Endothelial cell of umbilical vein (primary cell): ENCODE data around the gene CCL16. TPM values are rescaled to one million over a fixed set of nuclear protein-coding genes. Genes with fewer than 3 reads are reported as not detected.
"Not testable (repeated sequence)": the region's sequence is repeated elsewhere in the genome, so short reads cannot be mapped to it uniquely, and the experiment has no call there.

Experiments
- BruUV-seq: library from RNA; stranded (reverse); fragments of 400-500 nt; replicated peaks from 2 replicates; lab custom pipeline; 2021; lab: Mats Ljungman, UMichigan
- CTCF ChIA-PET: fragments of 300-600, 350-600 bp; sonication (Branson Sonifier 250); formaldehyde crosslinking; loops from one replicate; lab custom pipeline; 2021; ENCODE audit warnings: antibody characterized with exemption, inconsistent platforms; lab: Charles Lee
- POLR2A ChIA-PET: fragments of 300-600, 350-600 bp; sonication (Branson Sonifier 250); formaldehyde crosslinking; loops from one replicate; lab custom pipeline; 2021; ENCODE audit warnings: antibody characterized with exemption, inconsistent platforms; lab: Charles Lee
- DNase-seq: peaks from one replicate; pipeline ENCODE4 v3.0.0-alpha.2; 2011; ENCODE audit warnings: low read depth, low spot score
- FAIRE-seq: peaks from 2 replicates; lab custom pipeline; 2011; peaks lifted over from hg19 to GRCh38; lab: Jason Lieb, UNC
- H2AFZ ChIP-seq: 2 replicates; pipeline ENCODE4 v1.6.0; 2012; ENCODE audit warnings: low read depth, low read length, control low read depth, inconsistent platforms
- H3K27ac ChIP-seq: 2 replicates; pipeline ENCODE4 v1.5.1; 2011; ENCODE audit warnings: low read depth, mild to moderate bottlenecking, control low read depth, low read length, moderate library complexity; ENCODE audit not compliant: insufficient read depth
- H3K27me3 ChIP-seq, 2 experiments: 2 replicates each; pipeline versions ENCODE4 v1.6.0 to v1.6.1; 2011; ENCODE audit warnings: low read length in 2 of 2, mixed read lengths in 1 of 2; ENCODE audit not compliant: control insufficient read depth in 2 of 2, insufficient read depth in 2 of 2
- H3K36me3 ChIP-seq, 2 experiments: 2 replicates in 1 of 2; 3 replicates in 1 of 2; pipeline ENCODE4 v1.5.1; 2011; ENCODE audit warnings: low read length in 2 of 2, mild to moderate bottlenecking in 1 of 2, moderate library complexity in 1 of 2; ENCODE audit not compliant: control insufficient read depth in 2 of 2, insufficient read depth in 2 of 2; ENCODE audit errors: extremely low read depth in 1 of 2
- H3K4me1 ChIP-seq: 3 replicates; pipeline ENCODE4 v1.5.1; 2011; ENCODE audit warnings: mild to moderate bottlenecking, low read length; ENCODE audit not compliant: control insufficient read depth, insufficient read depth; ENCODE audit errors: extremely low read depth
- H3K4me2 ChIP-seq: 2 replicates; pipeline ENCODE4 v1.6.1; 2011; ENCODE audit warnings: low read length, control low read depth, mixed read lengths; ENCODE audit not compliant: insufficient read depth
- H3K4me3 ChIP-seq, 3 experiments: fragments of 200-600 bp in 1 of 3; sonication (generic), shearing (Covaris generic) in 1 of 3; replicated peaks in 1 of 3; 2 replicates each; pipeline ENCODE4 v1.5.1; 2011 to 2016; ENCODE audit warnings: control low read depth in 3 of 3, low read length in 3 of 3, mild to moderate bottlenecking in 2 of 3, inconsistent platforms in 1 of 3, low read depth in 1 of 3, moderate library complexity in 1 of 3; ENCODE audit not compliant: insufficient read depth in 1 of 3
- H3K79me2 ChIP-seq: 2 replicates; pipeline ENCODE4 v1.6.0; 2012; ENCODE audit warnings: low read length, inconsistent platforms; ENCODE audit not compliant: control insufficient read depth, insufficient read depth
- H3K9ac ChIP-seq: replicated peaks from 2 replicates; pipeline ENCODE3; 2011; ENCODE audit warnings: low read length, control low read depth; ENCODE audit not compliant: insufficient read depth; ENCODE audit errors: extremely low read depth
- H3K9me1 ChIP-seq: replicated peaks from 3 replicates; pipeline ENCODE4 v1.6.0; 2011; ENCODE audit warnings: mild to moderate bottlenecking, low read length; ENCODE audit not compliant: control insufficient read depth, insufficient read depth; ENCODE audit errors: extremely low read depth
- H3K9me3 ChIP-seq: replicated peaks from 2 replicates; pipeline ENCODE4 v1.5.1; 2012; ENCODE audit warnings: low read length, inconsistent platforms; ENCODE audit not compliant: control insufficient read depth, insufficient read depth
- H4K20me1 ChIP-seq: replicated peaks from 2 replicates; pipeline ENCODE3; 2011; ENCODE audit warnings: mild to moderate bottlenecking, low read length; ENCODE audit not compliant: control insufficient read depth, insufficient read depth; ENCODE audit errors: extremely low read depth
- EZH2 ChIP-seq: IDR thresholded peaks from 2 replicates; pipeline ENCODE4 v1.6.1; 2012; ENCODE audit warnings: borderline replicate concordance, low read depth, mild to moderate bottlenecking, moderate library complexity, low read length, inconsistent platforms; ENCODE audit not compliant: severe bottlenecking
- FOS ChIP-seq: IDR thresholded peaks from 2 replicates; pipeline ENCODE4 v1.6.1; 2011; ENCODE audit warnings: mild to moderate bottlenecking, low read length, moderate library complexity, borderline replicate concordance; ENCODE audit not compliant: insufficient read depth
- GATA2 ChIP-seq: IDR thresholded peaks from 2 replicates; pipeline ENCODE4 v1.7.0; 2011; ENCODE audit warnings: low read depth, mild to moderate bottlenecking, moderate library complexity, mixed read lengths, low read length; ENCODE audit not compliant: insufficient read length, insufficient read depth
- JUN ChIP-seq: IDR thresholded peaks from 2 replicates; pipeline ENCODE4 v1.6.1; 2011; ENCODE audit warnings: borderline replicate concordance, low read depth; ENCODE audit not compliant: insufficient read length, insufficient read depth
- MYC ChIP-seq: IDR thresholded peaks from one replicate; pipeline ENCODE4 v1.6.1; 2011; ENCODE audit warnings: mild to moderate bottlenecking, low read depth, low read length
- POLR2A ChIP-seq: IDR thresholded peaks from 2 replicates; pipeline ENCODE4 v1.6.1; 2012; ENCODE audit warnings: low read depth, mild to moderate bottlenecking, control low read depth, low read length
- POLR2AphosphoS5 ChIP-seq: IDR thresholded peaks from 2 replicates; pipeline ENCODE4 v1.6.1; 2012; ENCODE audit warnings: low read depth, mild to moderate bottlenecking, control low read depth, low read length, moderate library complexity; ENCODE audit not compliant: insufficient read depth
- dilution Hi-C: fragments of 300-500 bp; cut with MboI; formaldehyde crosslinking; loops from one replicate; pipeline ENCODE4 v1.15.0; 2019; ENCODE audit warnings: low sequenced_read_pairs; ENCODE audit not compliant: extremely low pct_ligation_motif_present
- intact Hi-C: fragments of 100-400 bp; cut with micrococcal nuclease; formaldehyde crosslinking; loops from one replicate; pipeline ENCODE4 v1.10.0; 2022
- polyA plus RNA-seq, 4 experiments: library from polyadenylated mRNA; depleted of rRNA in 3 of 4; stranded (reverse) in 3 of 4; unstranded in 1 of 4; fragments of >200 nt; gene quantifications; 2 replicates each; pipeline versions ENCODE4 v1.2.1 to v1.2.3, GENCODE V29; 2011 to 2012; ENCODE audit warnings: missing spikeins in 1 of 4
- total RNA-seq: library from RNA; stranded (reverse); gene quantifications from 2 replicates; pipeline ENCODE4 v1.2.3, GENCODE V29; 2021
- TF ChIP-seq, protein P1 (sequence below): IDR thresholded peaks from 2 replicates; pipeline ENCODE4 v1.6.1; 2011; ENCODE audit not compliant: insufficient read depth, insufficient read length
- TF ChIP-seq, protein P2 (sequence below), 2 donors: IDR thresholded peaks; 1 replicate in 1 of 2; 2 replicates in 1 of 2; pipeline ENCODE4 v1.5.1; 2011; ENCODE audit warnings: low read length in 2 of 2, mild to moderate bottlenecking in 2 of 2, moderate library complexity in 2 of 2, control low read depth in 1 of 2, inconsistent platforms in 1 of 2, low read depth in 1 of 2; ENCODE audit not compliant: insufficient read depth in 1 of 2; ENCODE audit errors: extremely low read depth in 1 of 2

CCL16 gene
- total and polyA plus RNA-seq, 2 donors (not counting 3 experiments of a cell fraction or from before 2014, with no cell fraction given) = 0.18 to 0.51 TPM

DNA sequence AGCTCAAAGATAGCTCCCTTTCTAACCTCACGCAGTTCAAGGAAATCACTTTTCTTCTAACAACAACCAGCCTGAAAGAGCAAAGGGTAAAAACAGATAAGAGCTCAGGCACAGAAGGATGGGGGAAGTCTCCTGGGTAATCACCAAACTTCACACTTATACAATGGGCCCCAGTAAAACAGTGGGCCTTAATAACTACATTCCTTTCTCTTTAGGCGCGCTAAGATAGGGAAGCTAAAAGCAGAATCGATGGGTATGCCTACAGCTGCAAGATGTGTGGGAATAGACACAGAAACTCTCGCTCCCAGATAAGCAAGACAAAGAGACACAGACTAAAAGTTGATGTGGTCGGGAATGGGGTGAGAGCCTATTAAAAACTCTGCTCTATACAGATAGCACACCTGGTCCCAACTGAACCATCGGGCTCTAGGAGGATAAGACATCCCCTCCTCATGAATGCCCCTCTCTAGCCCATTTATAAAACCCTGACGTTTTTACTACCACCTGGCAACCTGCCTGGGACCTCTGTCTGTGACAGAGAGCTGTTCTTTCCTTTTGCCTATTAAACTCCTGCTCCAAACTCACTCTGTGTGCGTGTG, 38.6 kb downstream of the CCL16 start:
- FAIRE-seq = no peak
- no peak overlapping the region for H3K4me3 ChIP-seq
- peaks cover 0 to 2% of the 10 kb centered on the region in 2 experiments for H3K27me3 ChIP-seq
- dilution Hi-C loops (no loop called here), intact Hi-C loops (loop anchor here (10.0 kb wide), 1 partner anchor 98 kb away; no protein-coding TSS in a partner anchor)
- no peak overlapping the region for H2AFZ ChIP-seq
- no peak overlapping the region for H3K4me2 ChIP-seq
- H3K9ac ChIP-seq = no peak overlapping the region
- H3K9me1 ChIP-seq = no peaks in the 10 kb centered on the region
- POLR2A ChIA-PET = no interaction called here
- H3K79me2 ChIP-seq = no peaks in the 10 kb centered on the region
- no peaks in the 10 kb centered on the region for H3K9me3 ChIP-seq
- CTCF ChIA-PET = interaction anchor here (0.7 to 1.5 kb wide), 3 partner anchors 10 to 541 kb away, joined by 3 to 5 read pairs (median 3); partner anchors contain the start of gene RDM1
- no peaks in the 10 kb centered on the region for H4K20me1 ChIP-seq
- BruUV-seq = no TSS peak
- no peak overlapping the region for H3K27ac ChIP-seq
- H3K36me3 ChIP-seq = no peaks in the 10 kb centered on the region
- H3K4me1 ChIP-seq = no peaks in the 10 kb centered on the region
- no peak for DNase-seq
- no peak for TF ChIP-seq MYC
- TF ChIP-seq JUN = no peak
- TF ChIP-seq, protein P1, sequence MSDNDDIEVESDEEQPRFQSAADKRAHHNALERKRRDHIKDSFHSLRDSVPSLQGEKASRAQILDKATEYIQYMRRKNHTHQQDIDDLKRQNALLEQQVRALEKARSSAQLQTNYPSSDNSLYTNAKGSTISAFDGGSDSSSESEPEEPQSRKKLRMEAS = no peak
- TF ChIP-seq, protein P2, sequence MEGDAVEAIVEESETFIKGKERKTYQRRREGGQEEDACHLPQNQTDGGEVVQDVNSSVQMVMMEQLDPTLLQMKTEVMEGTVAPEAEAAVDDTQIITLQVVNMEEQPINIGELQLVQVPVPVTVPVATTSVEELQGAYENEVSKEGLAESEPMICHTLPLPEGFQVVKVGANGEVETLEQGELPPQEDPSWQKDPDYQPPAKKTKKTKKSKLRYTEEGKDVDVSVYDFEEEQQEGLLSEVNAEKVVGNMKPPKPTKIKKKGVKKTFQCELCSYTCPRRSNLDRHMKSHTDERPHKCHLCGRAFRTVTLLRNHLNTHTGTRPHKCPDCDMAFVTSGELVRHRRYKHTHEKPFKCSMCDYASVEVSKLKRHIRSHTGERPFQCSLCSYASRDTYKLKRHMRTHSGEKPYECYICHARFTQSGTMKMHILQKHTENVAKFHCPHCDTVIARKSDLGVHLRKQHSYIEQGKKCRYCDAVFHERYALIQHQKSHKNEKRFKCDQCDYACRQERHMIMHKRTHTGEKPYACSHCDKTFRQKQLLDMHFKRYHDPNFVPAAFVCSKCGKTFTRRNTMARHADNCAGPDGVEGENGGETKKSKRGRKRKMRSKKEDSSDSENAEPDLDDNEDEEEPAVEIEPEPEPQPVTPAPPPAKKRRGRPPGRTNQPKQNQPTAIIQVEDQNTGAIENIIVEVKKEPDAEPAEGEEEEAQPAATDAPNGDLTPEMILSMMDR (IDR thresholded peaks at IDR 0.05; ENCODE audit: extremely low read depth in 1 of 2, insufficient read depth in 1 of 2, low read depth in 1 of 2, low read length in 2 of 2) = no peak
- TF ChIP-seq GATA2 = no peak
- no peak for TF ChIP-seq POLR2AphosphoS5
- no peak for TF ChIP-seq POLR2A
- no peak for TF ChIP-seq FOS
- TF ChIP-seq EZH2 = no peak

DNA sequence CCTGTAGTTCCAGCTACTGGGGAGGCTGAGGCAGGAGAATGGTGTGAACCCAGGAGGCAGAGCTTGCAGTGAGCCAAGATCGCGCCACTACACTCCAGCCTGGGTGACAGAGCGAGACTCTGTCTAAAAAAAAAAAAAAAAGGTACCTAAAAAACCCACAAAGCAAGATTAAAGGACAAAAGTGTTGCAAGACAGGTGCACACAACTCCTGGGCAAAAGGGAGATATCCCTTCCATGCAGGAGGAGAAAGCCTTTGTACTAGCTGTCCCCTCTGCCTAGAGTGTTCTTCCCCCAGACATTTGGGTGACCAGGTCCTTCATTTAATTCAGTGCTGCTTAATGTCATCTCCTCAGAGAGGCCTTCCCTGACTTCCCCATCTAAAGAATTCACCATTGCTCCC, 42.8 kb downstream of the CCL16 start:
- intact Hi-C loops, H2AFZ ChIP-seq, H3K4me2 ChIP-seq, H3K9me3 ChIP-seq, H3K79me2 ChIP-seq, H3K9me1 ChIP-seq, H3K27ac ChIP-seq, H3K9ac ChIP-seq, H3K4me1 ChIP-seq, FAIRE-seq, BruUV-seq, H3K4me3 ChIP-seq, H3K27me3 ChIP-seq, POLR2A ChIA-PET, CTCF ChIA-PET, DNase-seq, H3K36me3 ChIP-seq, dilution Hi-C loops, H4K20me1 ChIP-seq: not testable (repeated sequence)
